Right hindlimb (tissue), 1 donor: Measurements from ENCODE around the gene TUBB.
A peak's percentile ranks its signal among the peaks of the same experiment; 100 is the strongest.
"Not testable (repeated sequence)": the region's sequence is repeated elsewhere in the genome, so short reads cannot be mapped to it uniquely, and the experiment has no call there.

Source experiments
- DNase-seq: peaks from one replicate; pipeline ENCODE4 v3.0.0-alpha.2; 2018

The TUBB gene

DNA sequence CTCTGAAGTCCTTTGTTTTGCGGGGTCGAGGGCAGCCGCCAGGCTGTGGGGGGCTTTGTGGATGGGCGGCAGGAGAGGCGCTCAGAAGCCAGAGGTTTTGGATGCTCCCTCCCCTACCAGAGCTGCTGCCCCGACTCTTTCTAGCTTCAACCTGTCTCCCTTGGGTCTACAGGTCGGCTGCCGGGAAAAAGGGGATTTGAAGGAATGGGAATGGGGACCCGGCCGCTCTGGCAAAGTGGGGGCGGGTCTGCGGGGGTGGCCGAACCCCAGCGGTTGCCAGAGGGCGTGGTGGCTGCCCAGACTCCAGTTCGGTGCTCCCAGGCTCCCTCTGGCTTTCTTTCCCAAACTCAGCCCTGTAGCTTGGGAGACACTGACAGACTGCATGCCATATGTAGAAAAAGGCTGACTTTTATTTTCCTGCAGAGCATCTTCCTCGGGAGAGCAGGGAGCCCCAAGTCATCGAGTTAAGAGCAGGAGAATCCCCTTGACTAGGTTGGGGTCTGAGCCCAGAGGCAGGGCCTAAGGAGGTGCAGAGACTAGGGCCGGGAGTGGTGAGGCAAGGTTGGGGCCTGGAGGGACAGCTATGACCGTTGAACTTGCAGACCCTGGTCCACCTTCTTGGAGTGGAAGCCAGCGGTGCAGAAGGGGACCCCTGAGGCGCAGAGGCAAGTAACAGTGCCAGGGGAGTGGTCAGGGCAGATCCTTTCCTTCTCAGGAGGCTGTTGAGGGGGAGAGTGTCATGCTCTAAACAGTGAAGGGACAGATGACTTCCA lies 32.3 kb upstream of the TUBB start:
- DNase-seq: no peak

DNA sequence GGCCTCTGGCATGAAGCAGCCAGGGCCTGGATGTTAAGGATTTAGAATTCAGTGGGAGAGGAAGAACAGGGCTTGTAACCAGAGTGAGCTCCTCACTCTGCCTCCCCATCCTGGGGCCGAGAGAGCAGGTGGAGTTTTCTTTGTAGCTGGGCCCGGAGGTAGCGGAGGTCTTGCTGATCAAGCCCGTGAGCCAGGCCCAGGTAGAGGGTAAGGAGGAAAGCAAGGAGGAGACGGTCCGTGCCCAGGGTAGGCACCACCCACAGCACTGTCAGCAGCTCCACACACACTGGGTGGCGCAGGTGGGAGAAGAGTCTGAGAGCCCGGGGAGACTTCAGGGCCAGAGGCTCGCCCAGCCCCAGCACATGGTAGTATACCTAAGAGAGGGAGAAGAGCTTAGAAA lies 31.6 kb upstream of the TUBB start:
- DNase-seq: no peak

DNA sequence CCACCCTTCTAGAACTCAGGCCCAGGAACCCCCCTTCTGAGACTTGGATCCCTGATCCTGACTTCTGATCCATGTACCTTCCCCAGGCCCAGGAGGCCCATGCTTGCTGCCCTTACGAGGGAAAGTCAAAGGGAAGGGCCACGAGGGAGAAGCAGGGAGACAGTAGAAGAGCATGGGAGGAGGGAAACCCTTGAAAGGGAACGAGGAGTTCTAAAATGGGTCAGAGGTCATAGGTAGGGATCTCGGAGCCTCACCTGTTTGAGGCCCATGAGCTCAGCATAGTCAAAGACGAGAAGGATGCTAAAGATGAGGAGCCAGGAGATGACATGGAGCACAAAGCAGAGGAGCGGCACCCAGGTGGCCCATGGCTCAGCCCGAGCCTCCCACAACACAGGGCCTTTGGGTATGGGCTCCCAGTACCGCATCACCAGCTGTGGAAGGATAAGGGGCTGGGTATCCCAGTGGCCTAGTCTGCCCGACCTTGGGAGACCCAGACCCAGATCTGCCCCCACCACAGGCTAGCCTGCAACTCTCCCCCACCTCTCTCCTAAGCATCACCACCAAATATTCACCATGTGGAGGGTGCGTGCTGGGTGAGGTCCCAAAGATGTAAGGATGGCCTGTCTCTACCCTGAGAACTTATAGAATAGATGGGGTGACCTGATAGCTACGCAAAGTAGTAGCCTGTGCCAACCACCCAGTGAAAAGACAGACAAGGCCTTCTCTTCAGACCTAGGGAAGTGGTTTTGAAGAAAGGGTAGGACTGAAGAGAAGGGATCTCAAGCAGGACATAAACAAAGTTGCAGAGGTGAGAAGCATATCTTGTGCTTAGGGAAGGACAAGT lies 30.9 kb upstream of the TUBB start:
- DNase-seq: no peak

DNA sequence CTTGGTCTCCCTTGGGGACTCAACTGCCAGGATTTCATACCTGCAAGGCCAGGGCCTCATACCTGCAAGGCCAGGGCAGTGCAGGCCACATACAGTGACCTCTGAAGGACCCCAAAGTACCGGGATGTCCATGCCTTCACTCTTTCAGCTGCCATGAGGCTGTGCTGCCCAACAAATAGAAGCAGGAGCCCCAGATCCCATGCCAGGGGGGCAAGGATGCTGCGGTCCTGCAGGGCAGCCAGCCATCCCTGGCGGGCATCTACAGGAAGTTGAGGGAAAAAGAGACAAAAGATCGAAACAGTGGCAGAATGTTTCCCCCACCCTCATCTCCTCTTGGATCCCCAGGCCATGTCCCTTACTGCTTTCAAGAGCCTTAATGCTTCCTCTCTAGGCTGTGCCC lies 30.2 kb upstream of the TUBB start:
- no peak for DNase-seq

DNA sequence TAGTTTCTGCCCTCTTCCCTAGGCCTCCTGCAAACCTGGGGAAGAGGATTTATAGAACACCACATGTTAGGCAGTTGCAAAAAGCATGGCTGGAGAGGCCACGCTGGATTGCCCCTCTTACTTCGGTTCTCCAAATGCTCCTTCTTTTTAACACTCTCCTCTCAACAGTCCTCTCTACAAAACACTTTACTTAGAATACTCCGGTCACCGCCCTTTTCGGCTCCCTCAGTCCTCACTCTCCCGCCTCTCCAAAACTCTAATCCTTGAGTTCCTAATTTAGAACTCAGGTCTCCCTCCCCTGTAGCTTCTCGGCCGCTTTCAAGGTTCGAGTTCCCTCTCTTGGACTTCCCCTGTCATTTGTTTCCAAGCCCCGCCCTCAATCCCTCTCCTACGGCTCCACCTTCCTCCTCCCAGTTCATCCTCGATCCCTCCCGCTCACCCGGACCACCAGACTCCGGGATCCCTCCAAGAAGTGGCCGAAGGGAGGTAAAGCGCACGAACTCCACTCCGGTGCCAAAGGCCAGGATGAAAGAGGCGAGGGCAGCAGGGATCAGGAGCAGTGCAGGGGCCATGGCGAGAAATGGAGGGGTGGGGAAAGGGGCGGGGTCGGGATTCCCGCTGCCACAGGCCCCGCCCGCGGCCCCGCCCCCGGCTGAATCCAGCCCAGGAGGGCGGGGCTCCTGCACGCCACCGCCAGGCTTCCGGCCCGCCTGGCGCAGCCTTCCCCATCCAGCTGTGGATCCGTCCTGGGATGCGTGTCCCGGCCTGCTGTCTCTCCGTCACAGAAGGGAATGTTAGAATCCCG lies 29.5 kb upstream of the TUBB start, which contains the start of gene NRM:
Gene NRM (minus strand): TSS at position 582 of the 805 bp plus-strand sequence. CDS start 10 bp downstream, at position 572.
- DNase-seq: peak; percentile 93

DNA sequence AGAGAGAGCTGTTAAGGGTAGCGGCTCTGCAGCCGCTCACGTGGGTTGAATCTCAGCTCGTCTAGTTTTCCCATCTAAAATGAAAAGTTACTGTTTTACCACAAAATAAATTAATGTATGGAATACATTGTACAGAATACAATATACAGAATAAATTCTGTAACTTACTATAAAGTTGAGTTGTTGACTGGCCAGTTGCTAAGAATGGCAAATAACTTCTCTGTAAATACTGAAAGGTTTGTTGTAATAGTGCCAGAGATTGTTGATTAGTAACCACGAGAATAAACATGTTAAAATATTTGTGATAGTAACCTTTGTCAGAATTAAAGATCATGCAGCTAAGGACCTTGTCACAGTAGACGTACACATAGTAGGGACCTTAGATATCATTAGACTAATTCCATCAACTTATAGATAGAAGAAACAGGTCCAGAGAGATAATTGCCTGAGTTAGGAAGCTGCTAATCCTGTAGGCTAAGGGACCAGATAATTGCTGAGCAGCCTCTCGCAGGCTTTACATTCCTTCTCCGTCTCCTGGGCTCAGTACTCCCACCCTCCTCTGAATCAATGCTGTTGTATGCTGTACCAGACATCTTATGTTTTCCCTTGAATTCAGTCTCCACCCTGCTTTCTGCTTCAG lies 28.8 kb upstream of the TUBB start:
- no peak for DNase-seq

DNA sequence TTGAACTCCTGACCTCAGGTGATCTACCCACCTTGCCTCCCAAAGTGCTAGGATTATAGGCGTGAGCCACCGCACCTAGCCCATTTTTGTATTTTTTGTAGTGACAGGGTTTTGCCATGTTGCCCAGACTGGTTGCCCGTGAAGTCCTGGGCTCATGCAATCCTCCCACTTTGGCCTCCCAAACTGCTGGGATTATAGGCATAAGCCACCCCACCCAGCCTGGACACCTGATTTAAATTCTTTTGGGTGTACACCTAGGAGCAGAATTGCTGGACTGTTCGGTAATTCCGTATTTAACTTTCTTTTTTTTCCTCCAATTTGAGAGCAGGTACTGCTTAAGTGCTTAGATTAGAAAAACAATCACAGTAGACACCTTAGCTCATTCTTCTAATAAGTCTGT lies 23.7 kb upstream of the TUBB start:
- no peak for DNase-seq

DNA sequence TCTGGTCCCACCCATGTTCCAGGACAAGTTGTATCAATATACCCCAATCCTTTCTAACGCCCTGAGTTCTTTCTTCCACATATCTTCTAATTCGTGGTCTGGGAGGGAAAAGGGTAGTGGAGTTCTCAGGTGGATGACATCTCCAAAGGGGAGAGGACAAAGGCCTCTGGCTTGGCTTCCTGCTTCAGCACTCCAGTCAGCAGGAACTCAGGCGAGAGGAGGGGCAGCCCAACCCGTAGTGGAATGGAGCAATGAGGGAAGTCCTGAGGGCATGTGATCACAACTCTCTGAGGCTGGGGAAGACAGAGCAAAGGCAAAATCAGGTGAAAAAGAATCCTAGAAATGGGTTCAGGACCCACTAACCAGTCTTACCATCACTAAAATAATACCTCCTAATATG lies 19.8 kb upstream of the TUBB start:
- no peak for DNase-seq

DNA sequence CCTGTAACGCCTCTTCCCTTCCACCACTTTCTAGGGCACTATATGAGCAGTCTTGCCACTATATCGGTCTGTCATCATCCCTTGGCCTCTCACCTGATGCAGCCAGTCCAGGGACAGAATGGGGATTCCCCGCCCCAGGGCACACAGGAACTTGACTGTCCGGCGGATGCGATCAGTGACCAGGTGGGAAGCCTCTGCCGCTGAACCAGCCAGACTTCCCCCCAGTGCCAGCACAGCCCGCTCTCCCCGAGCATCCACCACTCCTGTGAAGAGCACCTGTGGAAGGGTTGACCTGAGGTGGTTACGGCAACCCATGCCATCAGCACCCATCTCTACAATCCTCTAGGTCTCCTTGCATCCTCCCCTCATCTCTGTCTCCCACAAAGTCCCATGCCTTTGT lies 17.1 kb upstream of the TUBB start:
- no peak for DNase-seq

DNA sequence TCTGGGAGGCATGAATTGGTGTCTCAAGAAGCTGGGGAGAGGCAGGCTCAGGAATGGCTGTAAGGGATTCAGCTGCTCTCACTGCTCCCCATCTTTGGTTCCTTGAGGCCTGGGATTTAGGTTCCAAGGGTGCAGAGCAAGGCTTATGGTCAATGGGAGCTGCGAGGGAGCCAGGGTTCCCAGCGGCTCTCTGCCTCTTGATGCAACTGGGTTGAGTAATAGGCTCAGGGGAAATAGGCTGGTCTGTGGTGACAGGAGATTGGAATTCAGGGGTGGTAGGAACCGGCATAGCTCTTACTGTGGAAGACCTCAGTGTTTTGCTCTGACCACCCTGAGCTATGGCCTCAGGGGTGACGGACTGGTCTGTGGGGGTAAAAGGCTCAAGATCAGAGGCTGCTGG lies 16.3 kb upstream of the TUBB start:
- DNase-seq: no peak

DNA sequence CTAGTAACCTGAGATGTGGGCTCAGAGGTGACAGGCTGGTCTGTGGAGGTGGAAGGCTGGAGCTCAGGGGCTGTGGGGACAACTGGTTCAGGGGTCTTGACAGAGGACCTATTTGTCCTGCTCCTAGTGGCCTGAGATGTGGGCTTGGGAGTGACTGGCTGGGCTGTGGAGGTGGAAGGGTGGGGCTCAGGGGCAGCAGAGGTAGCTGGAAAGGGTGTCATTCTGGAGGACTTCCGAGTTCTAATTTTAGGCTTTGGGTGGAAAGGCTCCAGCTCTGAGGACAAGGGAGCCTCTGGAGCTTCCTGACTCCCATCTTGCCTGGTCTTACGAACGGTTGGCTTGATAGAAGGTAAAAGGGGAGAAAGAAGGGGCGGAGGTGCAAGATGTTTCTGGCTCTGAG lies 14.5 kb upstream of the TUBB start:
- no peak for DNase-seq

DNA sequence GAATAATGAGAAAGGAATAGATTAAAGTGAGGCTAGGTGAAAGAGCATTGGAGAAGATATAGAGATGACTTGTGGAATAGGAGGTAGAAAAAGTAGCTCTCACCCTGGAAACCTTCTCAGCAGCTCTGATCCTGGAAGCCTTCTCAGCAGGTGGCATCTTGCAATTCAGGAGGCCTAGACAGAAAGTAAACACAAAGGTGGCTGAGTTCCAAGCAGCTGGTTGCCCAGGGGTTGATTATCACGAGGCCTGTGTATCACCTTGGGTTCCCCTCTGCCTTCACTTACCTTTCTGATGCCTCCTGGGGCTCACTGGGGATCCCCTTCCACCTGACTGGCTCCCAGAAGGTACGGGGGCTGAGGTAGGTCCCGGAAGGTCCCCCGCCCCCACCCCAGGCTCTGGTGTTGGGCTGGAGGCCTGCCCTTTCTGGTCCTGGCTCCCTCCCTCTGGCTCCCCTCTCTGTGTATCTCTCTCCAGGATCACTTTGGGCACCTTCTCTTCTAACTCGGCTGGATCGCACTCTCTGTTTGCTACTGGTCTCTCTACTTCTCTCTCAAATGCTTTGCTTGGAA lies 12.8 kb upstream of the TUBB start:
- no peak for DNase-seq

DNA sequence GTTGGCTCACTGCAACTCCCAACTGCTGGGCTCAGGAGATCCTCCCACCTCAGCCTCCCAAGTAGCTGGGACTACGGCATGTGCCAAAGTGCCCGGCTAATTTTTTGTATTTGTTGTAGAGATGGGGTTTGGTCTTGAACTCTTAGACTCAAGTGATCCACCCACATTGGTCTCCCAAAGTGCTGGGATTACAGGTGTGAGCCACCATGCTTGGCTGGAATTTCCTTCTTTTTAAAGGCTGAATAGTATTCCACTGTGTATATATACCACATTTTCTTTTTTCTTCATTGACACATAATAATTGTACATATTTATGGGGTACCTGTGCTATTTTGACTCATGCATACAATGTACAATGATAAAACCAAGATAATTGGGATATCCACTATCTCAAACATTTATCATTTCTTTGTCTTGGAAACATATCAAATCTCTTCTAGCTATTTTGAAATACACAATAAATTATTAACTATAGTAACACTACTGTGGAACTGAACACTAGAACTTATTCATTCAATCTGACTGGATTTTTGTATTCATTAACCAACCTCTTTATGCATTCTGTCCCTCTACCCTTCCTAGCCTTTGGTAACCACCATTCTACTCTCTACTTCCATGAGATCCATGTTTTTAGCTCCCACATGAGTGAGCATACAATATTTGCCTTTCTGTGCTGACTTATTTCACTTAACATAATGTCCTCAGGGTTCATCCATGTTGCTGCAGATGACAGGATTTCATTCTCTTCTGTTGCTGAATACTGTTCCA lies 10.9 kb upstream of the TUBB start:
- DNase-seq: no peak

DNA sequence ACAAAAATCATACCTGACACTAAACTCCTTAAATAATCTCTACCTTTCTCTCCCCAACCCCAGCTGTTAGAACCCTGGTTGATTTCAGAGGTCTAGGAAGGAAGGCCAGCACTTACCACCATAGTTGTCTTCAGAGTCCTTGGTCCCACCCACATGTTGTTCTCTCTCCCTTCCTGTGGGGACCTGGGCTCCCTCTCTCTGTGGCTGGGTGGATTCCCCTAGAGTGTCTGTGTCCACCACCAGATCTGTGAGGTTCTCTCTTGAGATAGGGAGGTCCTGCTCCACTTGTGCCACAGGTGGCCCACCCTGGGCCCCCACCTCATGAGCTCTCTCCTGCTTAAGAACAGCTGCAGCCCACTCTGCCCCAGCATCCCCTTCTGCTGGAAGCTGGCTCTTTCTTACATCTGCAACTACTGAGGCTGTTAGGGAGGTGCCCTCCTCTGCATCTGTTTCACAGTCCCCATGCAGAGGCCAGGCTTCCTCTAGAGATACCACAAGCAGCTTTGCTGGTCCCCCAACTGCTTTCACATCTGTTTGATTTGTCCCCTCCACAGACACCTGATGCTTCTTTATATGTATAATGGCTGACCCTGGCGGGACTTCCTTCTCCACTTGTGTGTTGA lies 8.3 kb upstream of the TUBB start:
- no peak for DNase-seq

DNA sequence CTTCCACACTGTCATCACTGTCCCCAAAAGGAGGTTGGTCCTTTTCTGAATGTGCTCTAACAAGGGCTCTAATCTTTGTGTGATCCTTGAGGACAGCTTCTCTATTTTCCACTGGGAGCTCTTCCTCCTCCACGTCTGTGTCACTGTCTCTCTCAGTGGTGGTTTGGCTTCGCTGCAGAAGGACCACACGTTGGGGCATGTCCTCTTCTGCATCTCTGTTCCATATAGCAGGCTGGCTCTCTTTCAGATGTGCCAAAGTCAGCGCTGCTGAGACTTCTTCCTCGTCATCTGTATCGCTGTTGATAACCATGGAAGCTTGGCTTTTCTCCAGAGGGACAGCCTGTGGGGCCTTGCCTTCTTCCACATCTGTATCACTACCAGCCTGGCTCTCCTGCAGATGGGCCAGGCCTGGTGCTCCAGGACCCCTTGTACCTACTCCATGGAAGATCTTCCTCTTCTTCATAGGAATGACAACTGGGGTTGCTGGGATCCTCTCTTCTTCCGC lies 7.7 kb upstream of the TUBB start:
- no peak for DNase-seq

DNA sequence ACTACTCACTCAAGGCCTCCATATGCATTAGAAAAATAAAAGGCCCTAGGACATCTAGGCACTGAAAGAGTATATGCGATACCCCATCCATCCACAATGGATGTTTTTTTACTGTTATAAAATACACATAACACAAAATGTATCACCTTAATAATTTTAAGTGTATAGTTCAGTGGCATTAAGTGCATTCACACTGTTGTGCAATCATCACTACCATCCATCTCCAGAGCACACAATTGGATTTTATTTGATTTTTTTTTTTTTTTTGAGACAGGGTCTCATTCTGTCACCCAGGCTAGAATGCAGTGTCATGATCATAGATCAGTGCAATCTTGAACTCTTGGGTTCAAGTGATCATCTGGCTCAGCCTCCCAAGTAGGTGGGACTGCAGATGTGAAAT lies 5.9 kb upstream of the TUBB start:
- DNase-seq: no peak

DNA sequence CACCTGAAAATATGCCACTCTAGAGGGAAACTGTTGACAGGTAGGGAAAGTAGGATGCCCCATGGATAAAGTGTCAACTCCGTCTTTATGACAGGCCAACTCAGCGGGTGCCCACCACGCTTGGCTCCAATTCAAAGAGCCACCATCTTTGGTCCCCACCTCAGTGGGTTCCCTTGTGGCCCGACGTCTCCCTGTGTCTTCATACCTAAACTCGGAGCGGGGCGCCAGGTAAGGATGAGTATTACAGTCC lies 3.3 kb upstream of the TUBB start:
- no peak for DNase-seq

DNA sequence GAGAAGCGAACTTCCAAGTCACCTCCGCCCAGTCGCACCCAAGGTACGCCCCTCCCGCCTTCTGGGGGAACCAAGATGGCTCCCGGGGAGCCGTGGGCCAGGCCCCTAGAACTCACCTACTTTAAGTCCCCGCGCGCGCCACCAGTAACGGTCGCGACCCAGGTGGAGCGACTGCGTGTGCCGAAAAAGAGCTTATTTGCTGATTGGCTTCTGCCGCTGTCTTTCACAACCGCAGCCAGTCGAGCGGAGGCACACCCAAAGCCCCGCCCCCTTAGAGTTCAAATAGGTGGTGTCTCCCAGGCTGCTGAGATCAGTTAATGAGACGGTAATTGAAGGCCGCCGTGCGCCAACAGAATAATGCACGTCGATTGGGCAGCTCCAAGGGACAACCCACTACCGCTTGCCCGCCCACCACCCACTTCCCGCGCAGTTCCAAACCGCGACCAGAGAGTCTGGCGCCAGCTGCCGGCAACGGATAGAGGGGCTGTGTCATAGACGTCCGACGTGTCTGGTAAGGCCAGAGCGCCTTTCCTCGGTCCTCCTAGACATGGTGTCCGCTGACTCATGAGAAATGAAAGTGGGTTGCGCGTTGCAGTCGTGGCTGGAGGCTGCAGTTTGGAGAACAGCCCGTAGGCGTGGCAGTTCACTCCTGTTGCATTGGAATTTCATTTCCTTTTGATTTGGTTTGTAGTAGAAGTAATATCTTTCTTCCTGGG lies 2.9 kb upstream of the TUBB start, which contains the start of gene MDC1:
Gene MDC1 (minus strand): TSS at position 153 of the 716 bp plus-strand sequence. CDS start 2,106 bp downstream, outside the sequence.
- DNase-seq: peak; percentile 100

DNA sequence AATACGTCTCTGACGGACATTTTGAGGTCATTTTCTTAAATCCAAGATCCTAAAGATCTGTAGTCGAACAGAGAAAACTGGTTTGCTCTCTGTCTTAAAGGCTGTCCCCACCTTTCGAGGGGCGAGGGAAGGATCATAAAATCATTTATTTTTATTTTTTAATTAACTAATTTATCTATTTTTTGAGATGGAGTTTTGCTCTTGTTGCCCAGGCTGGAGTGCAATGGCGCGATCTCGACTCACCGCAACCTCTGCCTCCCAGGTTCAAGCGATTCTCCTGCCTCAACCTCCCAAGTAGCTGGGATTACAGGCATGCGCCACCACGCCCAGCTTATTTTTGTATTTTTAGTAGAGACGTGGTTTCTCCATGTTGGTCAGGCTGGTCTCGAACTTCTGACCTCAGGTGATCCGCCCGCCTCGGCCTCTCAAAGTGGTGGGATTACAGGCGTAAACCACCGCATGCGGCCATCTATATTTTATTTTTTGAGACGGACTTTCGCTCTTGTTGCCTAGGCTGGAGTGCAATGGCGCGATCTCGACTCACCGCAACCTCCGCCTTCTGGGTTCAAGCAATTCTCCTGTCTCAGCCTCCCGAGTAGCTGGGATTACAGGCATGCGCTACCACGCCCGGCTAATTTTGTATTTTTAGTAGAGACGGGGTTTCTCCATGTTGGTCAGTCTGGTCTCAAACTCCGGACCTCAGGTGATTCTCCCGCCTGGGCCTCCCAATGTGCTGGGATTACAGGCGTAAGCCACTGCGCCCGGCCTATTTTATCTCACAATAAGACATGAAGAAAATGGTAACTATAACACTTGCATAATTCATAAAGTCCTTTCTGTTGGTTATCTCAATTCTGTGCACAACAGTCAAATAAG lies 2.1 kb upstream of the TUBB start:
- not testable (repeated sequence) for DNase-seq
